ENCODE data around the gene RAD51B. TPM values are rescaled to one million over a fixed set of nuclear protein-coding genes. Genes with fewer than 3 reads are reported as not detected.

The RAD51B gene
- total and polyA plus RNA-seq, 7 donors, result 2.4 to 24.4 (median 7.1) TPM

GRCh38 chr14:68268719-68269118 is 449.1 kb downstream of the RAD51B start:
- no peak for TF ChIP-seq POLR2AphosphoS5 (IDR thresholded peaks at IDR 0.05)
- no peak for TF ChIP-seq EP300 (IDR thresholded peaks at IDR 0.05)
- TF ChIP-seq POLR2A (IDR thresholded peaks at IDR 0.05), result no peak
- TF ChIP-seq, protein P1, sequence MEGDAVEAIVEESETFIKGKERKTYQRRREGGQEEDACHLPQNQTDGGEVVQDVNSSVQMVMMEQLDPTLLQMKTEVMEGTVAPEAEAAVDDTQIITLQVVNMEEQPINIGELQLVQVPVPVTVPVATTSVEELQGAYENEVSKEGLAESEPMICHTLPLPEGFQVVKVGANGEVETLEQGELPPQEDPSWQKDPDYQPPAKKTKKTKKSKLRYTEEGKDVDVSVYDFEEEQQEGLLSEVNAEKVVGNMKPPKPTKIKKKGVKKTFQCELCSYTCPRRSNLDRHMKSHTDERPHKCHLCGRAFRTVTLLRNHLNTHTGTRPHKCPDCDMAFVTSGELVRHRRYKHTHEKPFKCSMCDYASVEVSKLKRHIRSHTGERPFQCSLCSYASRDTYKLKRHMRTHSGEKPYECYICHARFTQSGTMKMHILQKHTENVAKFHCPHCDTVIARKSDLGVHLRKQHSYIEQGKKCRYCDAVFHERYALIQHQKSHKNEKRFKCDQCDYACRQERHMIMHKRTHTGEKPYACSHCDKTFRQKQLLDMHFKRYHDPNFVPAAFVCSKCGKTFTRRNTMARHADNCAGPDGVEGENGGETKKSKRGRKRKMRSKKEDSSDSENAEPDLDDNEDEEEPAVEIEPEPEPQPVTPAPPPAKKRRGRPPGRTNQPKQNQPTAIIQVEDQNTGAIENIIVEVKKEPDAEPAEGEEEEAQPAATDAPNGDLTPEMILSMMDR (IDR thresholded peaks at IDR 0.05), result no peak
- Histone ChIP-seq H3K27ac (peak overlapping the region; percentile 32 to 74 (median 66)), H3K27me3 (no peaks in the 10 kb centered on the region), H3K4me1 (peaks cover 0 to 59% (median 55%) of the 10 kb centered on the region in 4 donors), H3K4me3 (no peak overlapping the region), H3K36me3 (no peaks in the 10 kb centered on the region), H3K9me3 (no peaks in the 10 kb centered on the region)
- intact Hi-C loops (cut with DNase I), result no loop called here
- WGBS, 2 donors, result 89 to 93% methylated on average over 1 of the region's 1 CpG
- DNase-seq, result no peak

GRCh38 chr14:68269136-68269927 is 449.8 kb downstream of the RAD51B start:
- 78 to 79% methylated on average over 8 of the region's 8 CpGs for WGBS, 2 donors
- H3K9me3 ChIP-seq, result no peaks in the 10 kb centered on the region
- H3K27me3 ChIP-seq, result no peaks in the 10 kb centered on the region
- no peak overlapping the region for H3K4me3 ChIP-seq
- no peak for TF ChIP-seq EP300 (IDR thresholded peaks at IDR 0.05)
- no peak for TF ChIP-seq POLR2A (IDR thresholded peaks at IDR 0.05)
- TF ChIP-seq, protein P1 (IDR thresholded peaks at IDR 0.05), result no peak
- TF ChIP-seq POLR2AphosphoS5 (IDR thresholded peaks at IDR 0.05), result no peak
- peak overlapping the region; percentile 37 to 74 (median 66) for H3K27ac ChIP-seq
- H3K36me3 ChIP-seq, result no peaks in the 10 kb centered on the region
- H3K4me1 ChIP-seq, result peaks cover 0 to 59% (median 52%) of the 10 kb centered on the region in 4 donors
- intact Hi-C loops (cut with DNase I), result no loop called here
- DNase-seq, result no peak

DNA sequence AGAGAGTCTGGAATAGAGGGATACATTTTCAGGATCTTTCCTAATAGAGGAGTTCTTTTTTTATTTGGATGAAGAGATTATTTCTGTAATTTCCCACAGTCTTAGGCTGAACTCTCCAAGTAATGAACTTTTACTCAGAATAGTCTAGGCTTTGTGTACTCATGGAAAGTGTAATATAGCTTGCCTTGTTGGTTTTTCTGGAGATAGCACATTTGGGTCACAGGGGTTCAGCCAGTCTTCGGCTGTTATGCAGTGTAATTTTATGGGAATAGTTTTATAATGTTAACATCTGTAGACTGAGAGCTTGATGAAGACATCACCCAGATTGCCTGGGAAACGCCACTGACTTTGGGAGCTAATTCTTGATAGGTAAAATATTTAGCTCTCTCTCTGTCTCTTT is 450.8 kb downstream of the RAD51B start:
- Histone ChIP-seq H3K27ac (peak overlapping the region; percentile 37 to 74 (median 66)), H3K27me3 (no peaks in the 10 kb centered on the region), H3K36me3 (no peaks in the 10 kb centered on the region), H3K9me3 (no peaks in the 10 kb centered on the region), H3K4me1 (peaks cover 0 to 55% (median 49%) of the 10 kb centered on the region in 4 donors), H3K4me3 (no peak overlapping the region)
- TF ChIP-seq POLR2AphosphoS5 (IDR thresholded peaks at IDR 0.05) (peak in 2 of 4 donors; percentile 25 to 28), EP300 (IDR thresholded peaks at IDR 0.05) (no peak)
- intact Hi-C loops (cut with DNase I), result no loop called here
- no peak for DNase-seq
- 14 to 58% methylated on average over 2 of the region's 2 CpGs for WGBS, 2 donors

GRCh38 chr14:68271913-68272391 is 452.4 kb downstream of the RAD51B start:
- Histone ChIP-seq H3K4me1 (peaks cover 0 to 49% (median 48%) of the 10 kb centered on the region in 4 donors), H3K27ac (peak overlapping the region in 3 of 4 donors; percentile 10 to 74 (median 69)), H3K9me3 (no peaks in the 10 kb centered on the region), H3K4me3 (no peak overlapping the region), H3K36me3 (no peaks in the 10 kb centered on the region), H3K27me3 (no peaks in the 10 kb centered on the region)
- WGBS, 2 donors, result 54 to 81% methylated on average over 5 of the region's 5 CpGs
- TF ChIP-seq POLR2AphosphoS5 (IDR thresholded peaks at IDR 0.05) (no peak), EP300 (IDR thresholded peaks at IDR 0.05) (no peak), POLR2A (IDR thresholded peaks at IDR 0.05) (no peak)
- TF ChIP-seq, protein P1 (IDR thresholded peaks at IDR 0.05), result no peak
- no peak for DNase-seq
- intact Hi-C loops (cut with DNase I), result no loop called here

GRCh38 chr14:68273413-68273812 is 453.8 kb downstream of the RAD51B start:
- TF ChIP-seq EP300 (IDR thresholded peaks at IDR 0.05), result no peak
- no peak for TF ChIP-seq POLR2AphosphoS5 (IDR thresholded peaks at IDR 0.05)
- TF ChIP-seq, protein P1 (IDR thresholded peaks at IDR 0.05), result no peak
- TF ChIP-seq POLR2A (IDR thresholded peaks at IDR 0.05), result no peak
- Histone ChIP-seq H3K4me1 (peaks cover 0 to 38% (median 35%) of the 10 kb centered on the region in 4 donors), H3K27ac (peak overlapping the region in 2 of 4 donors; percentile 3 to 38), H3K36me3 (no peaks in the 10 kb centered on the region), H3K9me3 (no peaks in the 10 kb centered on the region), H3K27me3 (no peaks in the 10 kb centered on the region), H3K4me3 (no peak overlapping the region)
- WGBS, 2 donors, result 88 to 95% methylated on average over 4 of the region's 4 CpGs
- no peak for DNase-seq
- intact Hi-C loops (cut with DNase I), result no loop called here
